Measurements from ENCODE around the gene RNF6.
A peak's percentile ranks its signal among the peaks of the same experiment; 100 is the strongest.

Gene RNF6

GRCh38 chr13:26225896-26226617, 3.9 kb upstream of the RNF6 start:
- DNase-seq, result no peak

- no peak for DNase-seq
These were observed 469 bp upstream of the RNF6 start for GRCh38 chr13:26222520-26223046.

GRCh38 chr13:26221399-26221720, 754 bp downstream of the RNF6 start:
- peak in 1 of 2 experiments; percentile 46 for DNase-seq

- no peak for DNase-seq
These were observed 1.5 kb downstream of the RNF6 start for GRCh38 chr13:26220575-26220974.

- DNase-seq, result no peak
These were observed 2.4 kb downstream of the RNF6 start for GRCh38 chr13:26219726-26220125.

GRCh38 chr13:26216042-26216441, 6.1 kb downstream of the RNF6 start:
- DNase-seq, result no peak

- no peak for DNase-seq
These were observed 8.1 kb downstream of the RNF6 start for GRCh38 chr13:26213982-26214381.

GRCh38 chr13:26213345-26213744, 8.8 kb downstream of the RNF6 start:
- DNase-seq, result no peak

- DNase-seq, result no peak
These were observed 13.8 kb downstream of the RNF6 start for GRCh38 chr13:26208287-26208686.

- peak; percentile 10 to 54 for DNase-seq
These were observed 19.6 kb downstream of the RNF6 start for GRCh38 chr13:26202365-26202972.

GRCh38 chr13:26200811-26201210, 21.3 kb downstream of the RNF6 start:
- DNase-seq, result no peak

GRCh38 chr13:26198116-26198515, 24.0 kb downstream of the RNF6 start:
- peak in 1 of 2 experiments; percentile 0 for DNase-seq

GRCh38 chr13:26197298-26197697, 24.8 kb downstream of the RNF6 start:
- no peak for DNase-seq

- DNase-seq, result no peak
These were observed 35.1 kb downstream of the RNF6 start for GRCh38 chr13:26186995-26187394.

- peak; percentile 89 to 93 for DNase-seq
These were observed 35.8 kb downstream of the RNF6 start for GRCh38 chr13:26186118-26186870.

- DNase-seq, result no peak
These were observed 36.4 kb downstream of the RNF6 start for GRCh38 chr13:26185720-26186117.

GRCh38 chr13:26184791-26185250, 37.3 kb downstream of the RNF6 start:
- peak; percentile 58 to 66 for DNase-seq

GRCh38 chr13:26183416-26183815, 38.7 kb downstream of the RNF6 start:
- no peak for DNase-seq

GRCh38 chr13:26179344-26179743, 42.8 kb downstream of the RNF6 start:
- no peak for DNase-seq

- DNase-seq, result no peak
These were observed 53.3 kb downstream of the RNF6 start for GRCh38 chr13:26168835-26169234.

GRCh38 chr13:26168237-26168814, 53.8 kb downstream of the RNF6 start:
- DNase-seq, result no peak

GRCh38 chr13:26163812-26164211, 58.3 kb downstream of the RNF6 start:
- DNase-seq, result no peak
